Caco-2 (cell line): ENCODE measurements around the gene DCAF17. TPM values are rescaled to one million over a fixed set of nuclear protein-coding genes. Genes with fewer than 3 reads are reported as not detected.
"Not testable (repeated sequence)": the region's sequence is repeated elsewhere in the genome, so short reads cannot be mapped to it uniquely, and the experiment has no call there.

Source experiments
- BruUV-seq: library from RNA; stranded (reverse); fragments of 400-500 nt; replicated peaks from 2 replicates; lab custom pipeline; 2021; lab: Mats Ljungman, UMichigan
- CTCF ChIA-PET: fragments of 300-600 bp; sonication (Branson Sonifier 250); formaldehyde crosslinking; loops from one replicate; lab custom pipeline; 2022; ENCODE audit warnings: antibody characterized with exemption; lab: Charles Lee
- POLR2A ChIA-PET: fragments of 300-600 bp; sonication (Branson Sonifier 250); formaldehyde crosslinking; loops from one replicate; lab custom pipeline; 2022; ENCODE audit warnings: antibody characterized with exemption; lab: Charles Lee
- DNase-seq, 2 experiments: peaks; one replicate each; pipeline versions ENCODE4 v3.0.0 to v3.0.0-alpha.2; 2020 to 2022
- H3K27me3 ChIP-seq: replicated peaks from 2 replicates; pipeline ENCODE4 v1.6.0; 2011; ENCODE audit warnings: low read length; ENCODE audit not compliant: control insufficient read depth, insufficient read depth
- H3K36me3 ChIP-seq: 2 replicates; pipeline ENCODE4 v1.5.1; 2011; ENCODE audit warnings: low read length; ENCODE audit not compliant: control insufficient read depth, insufficient read depth
- H3K4me1 ChIP-seq: fragments of 250-450 bp; sonication (Bioruptor Pico); 2 replicates; pipeline ENCODE4 v1.5.1; 2020; ENCODE audit warnings: mild to moderate bottlenecking
- H3K4me3 ChIP-seq: 2 replicates; pipeline ENCODE4 v1.5.1; 2011; ENCODE audit warnings: low read depth, mild to moderate bottlenecking, control low read depth, low read length
- H3K9me3 ChIP-seq: fragments of 250-450 bp; sonication (Bioruptor Pico); 2 replicates; pipeline ENCODE4 v1.5.1; 2020; ENCODE audit warnings: mild to moderate bottlenecking, moderate library complexity
- H3K27ac Mint-ChIP-seq: one replicate; pipeline ENCODE4 v1.8.0; 2022; ENCODE audit warnings: mixed read lengths; ENCODE audit not compliant: unreplicated experiment
- H3K27me3 Mint-ChIP-seq: one replicate; pipeline ENCODE4 v1.8.0; 2022; ENCODE audit warnings: mixed read lengths; ENCODE audit not compliant: insufficient read depth, unreplicated experiment
- H3K36me3 Mint-ChIP-seq: one replicate; pipeline ENCODE4 v1.8.0; 2022; ENCODE audit warnings: mild to moderate bottlenecking, mixed read lengths; ENCODE audit not compliant: insufficient read depth, unreplicated experiment
- H3K4me1 Mint-ChIP-seq: one replicate; pipeline ENCODE4 v1.8.0; 2022; ENCODE audit warnings: low read depth, mixed read lengths; ENCODE audit not compliant: unreplicated experiment
- H3K4me3 Mint-ChIP-seq: one replicate; pipeline ENCODE4 v1.8.0; 2022; ENCODE audit warnings: mild to moderate bottlenecking, moderate library complexity, mixed read lengths; ENCODE audit not compliant: unreplicated experiment
- H3K9me3 Mint-ChIP-seq: one replicate; pipeline ENCODE4 v1.8.0; 2022; ENCODE audit warnings: mixed read lengths; ENCODE audit not compliant: unreplicated experiment
- intact Hi-C: fragments of 100-400 bp; cut with micrococcal nuclease; formaldehyde crosslinking; loops from one replicate; pipeline ENCODE4 v1.10.0; 2022; ENCODE audit not compliant: unreplicated experiment
- total RNA-seq: library from RNA; stranded (reverse); gene quantifications from 2 replicates; pipeline ENCODE4 v1.2.3, GENCODE V29; 2022
- TF ChIP-seq, protein P1 (sequence below), 2 experiments: fragments of 200-600 bp in 1 of 2; IDR thresholded peaks; 1 replicate in 1 of 2; 2 replicates in 1 of 2; pipeline versions ENCODE4 v1.5.1 to v1.8.0; 2011 to 2022; ENCODE audit warnings: antibody characterized with exemption in 1 of 2, control low read depth in 1 of 2, inconsistent platforms in 1 of 2, low read depth in 1 of 2, low read length in 1 of 2, mild to moderate bottlenecking in 1 of 2, moderate library complexity in 1 of 2; ENCODE audit not compliant: insufficient read depth in 1 of 2, severe bottlenecking in 1 of 2, unreplicated experiment in 1 of 2

The DCAF17 gene
- total RNA-seq, 1 experiment from 2014 or later = 22.7 TPM

DNA sequence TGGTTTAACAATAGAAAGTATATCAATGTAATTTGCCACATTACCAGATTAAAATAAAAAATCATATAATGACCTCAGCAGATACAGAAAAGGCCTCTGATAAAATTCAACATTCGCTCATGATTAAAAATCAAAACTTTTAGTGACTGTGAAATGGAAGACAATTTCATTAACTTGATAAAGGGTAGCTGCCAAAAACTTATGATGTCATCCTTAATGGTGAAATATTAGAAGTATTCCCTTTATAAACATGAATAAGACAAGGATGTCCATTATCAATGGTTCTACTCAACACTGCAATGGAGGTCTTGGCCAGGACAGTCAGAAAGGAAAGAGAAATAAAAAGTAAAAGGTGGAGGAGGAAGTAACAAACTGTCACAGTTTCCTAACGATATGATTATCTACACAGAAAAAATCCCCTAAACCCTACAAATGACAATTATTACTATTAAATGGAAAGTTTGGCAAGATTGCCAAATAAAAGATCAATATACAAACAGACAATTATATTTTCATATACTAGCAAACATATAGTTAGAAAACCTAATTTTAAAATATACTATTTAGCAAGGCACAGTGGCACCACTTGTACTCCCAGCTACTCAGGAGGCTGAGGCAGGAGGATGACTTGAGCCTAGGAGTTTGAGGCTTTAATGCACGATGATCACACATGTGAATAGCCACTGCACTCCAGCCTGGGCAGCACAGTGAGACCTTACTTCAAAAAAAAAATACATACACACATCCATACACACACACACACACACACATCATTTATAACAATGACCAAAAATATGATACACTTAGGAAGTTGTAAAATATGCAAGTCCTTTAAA, 13.1 kb upstream of the DCAF17 start:
- Histone ChIP-seq H3K4me3 (no peak overlapping the region), H3K9me3 (peaks cover 21% of the 10 kb centered on the region), H3K27me3 (no peaks in the 10 kb centered on the region), H3K4me1 (no peaks in the 10 kb centered on the region), H3K36me3 (peaks cover 1% of the 10 kb centered on the region; the same call in 1 of the 2 replicates)
- peaks cover 3% of the 10 kb centered on the region for H3K4me1 Mint-ChIP-seq
- no peaks in the 10 kb centered on the region for H3K27me3 Mint-ChIP-seq
- intact Hi-C loops = no loop called here
- H3K9me3 Mint-ChIP-seq = peaks cover 20% of the 10 kb centered on the region
- no TSS peak for BruUV-seq
- DNase-seq = no peak
- H3K36me3 Mint-ChIP-seq = peaks cover 10% of the 10 kb centered on the region
- H3K27ac Mint-ChIP-seq = no peak overlapping the region
- H3K4me3 Mint-ChIP-seq = no peak overlapping the region
- ChIA-PET POLR2A (interaction anchor here (0.6 kb wide), 1 partner anchor 305 kb away, joined by 6 read pairs; no protein-coding TSS in a partner anchor), CTCF (interaction anchor here (0.7 kb wide), 1 partner anchor 336 kb away, joined by 3 read pairs; no protein-coding TSS in a partner anchor)
- TF ChIP-seq, protein P1, sequence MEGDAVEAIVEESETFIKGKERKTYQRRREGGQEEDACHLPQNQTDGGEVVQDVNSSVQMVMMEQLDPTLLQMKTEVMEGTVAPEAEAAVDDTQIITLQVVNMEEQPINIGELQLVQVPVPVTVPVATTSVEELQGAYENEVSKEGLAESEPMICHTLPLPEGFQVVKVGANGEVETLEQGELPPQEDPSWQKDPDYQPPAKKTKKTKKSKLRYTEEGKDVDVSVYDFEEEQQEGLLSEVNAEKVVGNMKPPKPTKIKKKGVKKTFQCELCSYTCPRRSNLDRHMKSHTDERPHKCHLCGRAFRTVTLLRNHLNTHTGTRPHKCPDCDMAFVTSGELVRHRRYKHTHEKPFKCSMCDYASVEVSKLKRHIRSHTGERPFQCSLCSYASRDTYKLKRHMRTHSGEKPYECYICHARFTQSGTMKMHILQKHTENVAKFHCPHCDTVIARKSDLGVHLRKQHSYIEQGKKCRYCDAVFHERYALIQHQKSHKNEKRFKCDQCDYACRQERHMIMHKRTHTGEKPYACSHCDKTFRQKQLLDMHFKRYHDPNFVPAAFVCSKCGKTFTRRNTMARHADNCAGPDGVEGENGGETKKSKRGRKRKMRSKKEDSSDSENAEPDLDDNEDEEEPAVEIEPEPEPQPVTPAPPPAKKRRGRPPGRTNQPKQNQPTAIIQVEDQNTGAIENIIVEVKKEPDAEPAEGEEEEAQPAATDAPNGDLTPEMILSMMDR (IDR thresholded peaks at IDR 0.05; ENCODE audit: insufficient read depth in 1 of 2, low read depth in 1 of 2, low read length in 1 of 2, severe bottlenecking in 1 of 2, unreplicated experiment in 1 of 2) = no peak

DNA sequence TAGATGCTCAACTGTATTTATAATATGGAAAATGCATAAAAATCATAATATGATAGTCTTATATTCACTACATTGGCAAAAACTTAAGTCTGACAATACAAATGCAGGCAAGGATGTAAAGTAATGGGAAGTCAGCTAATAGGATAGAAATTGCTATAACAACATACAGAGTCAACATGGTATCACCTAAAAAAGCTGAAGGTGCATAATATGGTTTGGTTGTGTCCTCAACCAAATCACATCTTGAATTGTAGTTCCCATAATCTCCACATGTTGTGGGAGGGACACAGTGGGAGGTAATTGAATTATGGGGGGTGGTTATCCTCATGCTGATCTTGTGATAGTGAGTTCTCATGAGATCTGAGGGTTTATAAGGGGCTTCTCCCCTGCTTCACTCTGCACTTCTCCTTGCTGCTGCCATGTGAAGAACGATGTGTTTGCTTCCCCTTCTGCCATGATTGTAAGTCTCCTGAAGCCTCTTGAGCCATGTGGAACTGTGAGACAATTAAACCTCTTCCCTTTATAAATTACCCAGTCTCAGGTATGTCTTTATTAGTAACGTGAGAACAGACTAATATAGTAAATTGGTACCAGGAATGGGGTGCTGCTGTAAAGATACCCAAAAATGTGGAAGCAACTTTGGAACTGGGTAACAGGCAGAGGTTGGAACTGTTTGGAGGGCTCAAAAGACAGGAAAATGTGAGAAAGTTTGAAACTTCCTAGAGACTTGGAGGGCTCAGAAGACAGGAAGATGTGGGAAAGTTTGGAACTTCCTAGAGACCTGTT, 11.1 kb upstream of the DCAF17 start:
- CTCF ChIA-PET, H3K4me3 ChIP-seq, DNase-seq, H3K27me3 Mint-ChIP-seq, H3K4me1 Mint-ChIP-seq, H3K27me3 ChIP-seq, BruUV-seq, intact Hi-C loops, H3K27ac Mint-ChIP-seq, H3K4me1 ChIP-seq, POLR2A ChIA-PET, H3K4me3 Mint-ChIP-seq, H3K36me3 ChIP-seq: not testable (repeated sequence)
- H3K9me3 ChIP-seq = peaks cover 26% of the 10 kb centered on the region
- Mint-ChIP-seq H3K36me3 (peaks cover 10% of the 10 kb centered on the region), H3K9me3 (peaks cover 20% of the 10 kb centered on the region)

DNA sequence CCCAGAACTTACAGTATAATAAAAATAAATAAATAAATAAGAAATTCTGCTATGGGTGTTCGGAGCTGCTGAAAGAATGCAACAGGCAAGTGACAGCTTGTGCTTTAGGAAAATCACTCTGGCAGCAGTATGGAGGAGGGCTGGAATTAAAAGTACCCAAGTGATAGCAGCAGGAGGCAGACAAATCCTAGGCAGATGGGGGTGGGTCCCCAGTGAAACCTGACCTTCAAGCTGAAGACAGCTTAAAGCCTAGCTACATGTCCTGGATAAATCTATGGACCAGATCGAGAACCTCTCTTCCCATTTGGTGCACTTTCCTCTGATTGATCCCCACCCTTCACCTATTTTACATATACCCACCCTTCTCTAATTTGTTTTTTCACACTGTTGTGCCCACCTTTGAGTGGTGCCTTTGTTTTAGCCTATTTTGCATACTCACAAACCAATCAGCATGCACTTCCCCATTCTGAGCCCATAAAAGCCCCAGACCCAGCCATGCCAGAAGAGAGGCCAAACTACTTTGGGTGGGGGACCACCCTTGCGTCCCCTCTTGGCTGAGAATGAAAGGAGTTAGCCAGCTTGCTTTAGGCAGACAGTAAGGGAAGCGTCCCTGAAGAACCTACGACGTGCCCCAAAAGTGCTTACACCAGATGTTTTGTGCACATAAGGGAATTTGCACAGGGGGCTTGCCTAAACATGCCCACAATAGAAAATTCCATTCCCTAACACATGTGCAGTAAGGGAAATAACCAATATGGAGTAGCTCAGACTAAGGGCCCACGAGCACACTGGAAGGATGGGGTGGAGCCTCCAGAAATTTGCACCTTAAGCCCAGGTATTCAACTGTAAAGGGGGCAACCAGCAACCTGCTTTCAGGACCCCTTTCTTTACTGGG, 3.3 kb upstream of the DCAF17 start:
- Histone ChIP-seq H3K4me1 (peaks cover 1% of the 10 kb centered on the region), H3K27me3 (no peaks in the 10 kb centered on the region), H3K36me3 (0 out of 2 replicates have a peak, but pooled peaks cover 3% of the 10 kb centered on the region), H3K4me3 (no peak overlapping the region), H3K9me3 (peaks cover 5% of the 10 kb centered on the region)
- intact Hi-C loops = loop anchor here (5.0 kb wide), 2 partner anchors 92 to 458 kb away; partner anchors contain the start of gene CYBRD1
- no peak overlapping the region for H3K4me3 Mint-ChIP-seq
- no TSS peak for BruUV-seq
- no peak for DNase-seq
- H3K4me1 Mint-ChIP-seq = peaks cover 20% of the 10 kb centered on the region
- ChIA-PET POLR2A (no interaction called here), CTCF (interaction anchor here (0.6 to 1.1 kb wide), 2 partner anchors 15 to 95 kb away, joined by 3 to 4 read pairs; no protein-coding TSS in a partner anchor)
- TF ChIP-seq, protein P1 (IDR thresholded peaks at IDR 0.05; ENCODE audit: insufficient read depth in 1 of 2, low read depth in 1 of 2, low read length in 1 of 2, severe bottlenecking in 1 of 2, unreplicated experiment in 1 of 2) = no peak
- H3K9me3 Mint-ChIP-seq = peaks cover under 1% of the 10 kb centered on the region
- H3K36me3 Mint-ChIP-seq = peaks cover 14% of the 10 kb centered on the region
- H3K27me3 Mint-ChIP-seq = no peaks in the 10 kb centered on the region
- no peak overlapping the region for H3K27ac Mint-ChIP-seq
